ENCODE measurements around the gene ATXN1. TPM values are rescaled to one million over a fixed set of nuclear protein-coding genes. Genes with fewer than 3 reads are reported as not detected.

ATXN1 gene
- total RNA-seq, 4 donors from 2014 or later = 42.4 to 74.9 (median 52.1) TPM

DNA sequence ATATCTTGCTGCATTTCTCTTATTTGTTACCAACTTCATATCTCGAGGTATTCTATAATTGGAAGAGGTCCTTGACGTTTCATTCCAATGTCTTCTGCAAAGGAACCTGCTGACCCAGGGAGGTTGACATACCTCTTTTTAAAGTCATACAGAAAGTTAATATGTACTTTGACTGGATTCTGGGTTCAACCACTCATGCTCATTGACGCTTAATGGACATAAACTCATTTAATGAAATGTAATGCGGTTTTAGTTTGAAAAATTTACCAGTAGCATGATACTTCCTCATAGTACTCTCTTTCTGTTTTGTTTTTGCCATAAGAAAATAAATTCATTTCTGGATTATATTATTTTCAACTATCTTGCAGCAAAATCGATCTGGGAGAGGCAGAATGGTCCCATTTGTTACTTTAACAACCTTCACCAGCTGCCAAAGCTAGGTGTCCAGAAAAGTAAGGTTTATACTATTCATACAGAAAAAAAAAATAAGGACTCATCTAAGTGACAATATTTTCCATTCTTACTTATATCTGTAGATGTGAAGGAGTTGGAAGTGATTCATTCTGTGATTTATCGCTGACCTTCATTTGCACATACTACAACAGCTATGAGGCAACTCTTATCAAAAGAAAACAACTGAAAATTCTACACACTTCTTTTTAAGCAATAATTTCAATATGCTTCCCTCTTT is 101.6 kb downstream of the ATXN1 start:
- H3K9me3 ChIP-seq = peaks cover 0 to 10% (median 5%) of the 10 kb centered on the region in 4 donors
- DNase-seq (ENCODE audit: extremely low spot score) = no peak
- no peak overlapping the region for H3K27ac ChIP-seq (replicated peaks in 1 of 4)
- no peaks in the 10 kb centered on the region for H3K27me3 ChIP-seq
- peaks cover 0 to 29% (median 5%) of the 10 kb centered on the region in 4 donors for H3K36me3 ChIP-seq
- no peaks in the 10 kb centered on the region for H3K4me1 ChIP-seq
- 77% methylated on average over 6 of the region's 6 CpGs for whole genome bisulfite sequencing
- H3K4me3 ChIP-seq = no peak overlapping the region
- TF ChIP-seq, protein P1, sequence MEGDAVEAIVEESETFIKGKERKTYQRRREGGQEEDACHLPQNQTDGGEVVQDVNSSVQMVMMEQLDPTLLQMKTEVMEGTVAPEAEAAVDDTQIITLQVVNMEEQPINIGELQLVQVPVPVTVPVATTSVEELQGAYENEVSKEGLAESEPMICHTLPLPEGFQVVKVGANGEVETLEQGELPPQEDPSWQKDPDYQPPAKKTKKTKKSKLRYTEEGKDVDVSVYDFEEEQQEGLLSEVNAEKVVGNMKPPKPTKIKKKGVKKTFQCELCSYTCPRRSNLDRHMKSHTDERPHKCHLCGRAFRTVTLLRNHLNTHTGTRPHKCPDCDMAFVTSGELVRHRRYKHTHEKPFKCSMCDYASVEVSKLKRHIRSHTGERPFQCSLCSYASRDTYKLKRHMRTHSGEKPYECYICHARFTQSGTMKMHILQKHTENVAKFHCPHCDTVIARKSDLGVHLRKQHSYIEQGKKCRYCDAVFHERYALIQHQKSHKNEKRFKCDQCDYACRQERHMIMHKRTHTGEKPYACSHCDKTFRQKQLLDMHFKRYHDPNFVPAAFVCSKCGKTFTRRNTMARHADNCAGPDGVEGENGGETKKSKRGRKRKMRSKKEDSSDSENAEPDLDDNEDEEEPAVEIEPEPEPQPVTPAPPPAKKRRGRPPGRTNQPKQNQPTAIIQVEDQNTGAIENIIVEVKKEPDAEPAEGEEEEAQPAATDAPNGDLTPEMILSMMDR (IDR thresholded peaks at IDR 0.05) = no peak
- TF ChIP-seq POLR2AphosphoS5 (IDR thresholded peaks at IDR 0.05) (no peak), POLR2A (IDR thresholded peaks at IDR 0.05; ENCODE audit: low read depth) (no peak), EP300 (IDR thresholded peaks at IDR 0.05) (no peak)
- intact Hi-C loops (cut with DNase I) = no loop called here

DNA sequence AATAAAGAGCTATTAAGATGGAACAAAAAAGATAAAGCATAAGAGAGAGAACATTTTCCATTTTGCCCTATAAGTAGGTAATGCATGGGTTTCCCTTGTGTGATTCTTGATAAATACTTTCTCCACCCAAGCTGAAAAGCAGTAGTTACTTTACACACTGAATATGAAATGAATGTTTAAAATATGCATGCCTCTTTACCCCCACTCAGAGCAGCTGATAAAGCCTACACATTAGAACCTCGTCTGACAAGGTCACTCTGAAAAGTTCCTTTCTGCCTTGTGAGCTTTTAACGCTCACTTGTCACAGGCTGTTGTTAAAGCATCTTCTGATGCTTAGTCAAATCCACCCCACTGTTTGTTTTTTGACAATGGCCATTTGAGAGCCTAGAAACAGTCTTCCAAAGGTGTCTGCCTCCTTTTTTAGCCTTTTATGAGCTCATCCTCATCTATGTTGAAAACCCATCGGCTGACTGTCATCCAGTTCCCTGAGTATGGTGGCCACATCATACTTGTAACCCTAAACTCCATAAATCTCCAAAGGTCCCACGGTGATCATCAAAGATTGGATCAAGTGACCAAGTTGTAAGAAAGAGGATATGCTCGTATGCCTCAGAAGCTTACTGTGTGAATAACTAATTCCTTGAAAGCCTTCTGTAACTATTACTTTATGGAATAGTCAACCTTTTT is 102.8 kb downstream of the ATXN1 start:
- Histone ChIP-seq H3K4me1 (no peaks in the 10 kb centered on the region), H3K27me3 (no peaks in the 10 kb centered on the region), H3K27ac (replicated peaks in 1 of 4) (no peak overlapping the region), H3K36me3 (peaks cover 0 to 33% (median 5%) of the 10 kb centered on the region in 4 donors), H3K4me3 (no peak overlapping the region), H3K9me3 (peaks cover 0 to 10% (median 5%) of the 10 kb centered on the region in 4 donors)
- no peak for TF ChIP-seq POLR2AphosphoS5 (IDR thresholded peaks at IDR 0.05)
- no peak for TF ChIP-seq POLR2A (IDR thresholded peaks at IDR 0.05; ENCODE audit: low read depth)
- TF ChIP-seq, protein P1 (IDR thresholded peaks at IDR 0.05) = no peak
- no peak for TF ChIP-seq EP300 (IDR thresholded peaks at IDR 0.05)
- no peak for DNase-seq (ENCODE audit: extremely low spot score)
- 86% methylated on average over 5 of the region's 5 CpGs for WGBS
- intact Hi-C loops (cut with DNase I) = no loop called here

DNA sequence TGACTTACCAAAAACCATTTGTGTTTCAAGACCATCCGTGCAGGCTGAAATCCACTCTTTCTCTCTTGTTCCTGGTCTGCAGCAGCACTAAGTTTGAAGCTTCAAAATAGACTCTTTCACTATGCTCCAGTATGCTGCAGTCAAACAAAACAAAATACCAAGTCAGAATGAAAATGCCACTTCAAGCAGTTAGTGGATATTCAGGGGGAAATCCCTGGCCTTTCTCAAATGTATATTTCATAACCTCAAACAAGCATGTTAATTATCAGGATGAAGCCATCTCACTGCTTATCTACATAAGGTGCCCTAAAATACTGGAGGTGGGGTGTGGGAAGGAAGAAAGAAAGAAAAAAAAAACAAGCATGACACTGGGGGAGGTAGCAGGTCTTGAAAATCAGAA is 103.5 kb downstream of the ATXN1 start:
- TF ChIP-seq, protein P1 (IDR thresholded peaks at IDR 0.05) = no peak
- no peak for TF ChIP-seq EP300 (IDR thresholded peaks at IDR 0.05)
- TF ChIP-seq POLR2AphosphoS5 (IDR thresholded peaks at IDR 0.05) = no peak
- TF ChIP-seq POLR2A (IDR thresholded peaks at IDR 0.05; ENCODE audit: low read depth) = no peak
- Histone ChIP-seq H3K27ac (replicated peaks in 1 of 4) (no peak overlapping the region), H3K4me3 (no peak overlapping the region), H3K4me1 (no peaks in the 10 kb centered on the region), H3K9me3 (peaks cover 0 to 10% (median 5%) of the 10 kb centered on the region in 4 donors), H3K36me3 (peaks cover 0 to 40% (median 11%) of the 10 kb centered on the region in 4 donors), H3K27me3 (no peaks in the 10 kb centered on the region)
- DNase-seq (ENCODE audit: extremely low spot score) = no peak
- 77% methylated on average over 1 of the region's 1 CpG for WGBS
- intact Hi-C loops (cut with DNase I) = no loop called here

DNA sequence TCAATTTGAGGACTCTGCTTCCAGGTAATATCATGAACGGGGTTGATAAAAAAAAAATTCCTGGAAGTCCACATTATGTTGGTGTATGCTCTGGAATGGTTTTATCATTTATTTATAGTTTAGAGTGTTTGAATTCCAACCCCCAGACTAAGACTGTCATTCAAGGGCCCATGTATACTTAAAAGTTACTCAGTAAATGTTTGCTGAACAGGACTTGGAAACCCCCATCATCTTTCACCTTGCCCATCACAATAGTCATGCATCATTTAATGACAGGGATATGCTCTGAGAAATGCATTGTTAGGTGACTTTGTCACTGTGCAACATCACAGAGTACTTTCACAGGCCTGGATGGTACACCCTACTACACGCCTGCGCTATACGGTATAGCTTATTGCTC is 104.8 kb downstream of the ATXN1 start:
- peaks cover 0 to 3% (median 1%) of the 10 kb centered on the region in 4 donors for H3K9me3 ChIP-seq
- intact Hi-C loops (cut with DNase I) = no loop called here
- TF ChIP-seq POLR2AphosphoS5 (IDR thresholded peaks at IDR 0.05) (no peak), POLR2A (IDR thresholded peaks at IDR 0.05; ENCODE audit: low read depth) (no peak), EP300 (IDR thresholded peaks at IDR 0.05) (no peak)
- TF ChIP-seq, protein P1 (IDR thresholded peaks at IDR 0.05) = no peak
- WGBS = 90% methylated on average over 4 of the region's 4 CpGs
- no peaks in the 10 kb centered on the region for H3K4me1 ChIP-seq
- H3K27me3 ChIP-seq = no peaks in the 10 kb centered on the region
- H3K27ac ChIP-seq (replicated peaks in 1 of 4) = no peak overlapping the region
- H3K36me3 ChIP-seq = peaks cover 0 to 47% (median 14%) of the 10 kb centered on the region in 4 donors
- DNase-seq (ENCODE audit: extremely low spot score) = no peak
- no peak overlapping the region for H3K4me3 ChIP-seq
